RPMI7951 (cell line): ENCODE results near the gene GTF2IRD1. TPM values are rescaled to one million over a fixed set of nuclear protein-coding genes. Genes with fewer than 3 reads are reported as not detected.

Experiments
- total RNA-seq: library from RNA; depleted of rRNA; stranded (reverse); fragments of >200 nt; shearing (Covaris generic); gene quantifications from 2 replicates; pipeline ENCODE4 v1.2.3, GENCODE V29; 2014; rRNA removed

The GTF2IRD1 gene
- total RNA-seq, 1 experiment from 2014 or later = 4.8 TPM

Other genes with a start within 250 kb of the GTF2IRD1 start
- gene LAT2, start 243.9 kb upstream of the GTF2IRD1 start, total RNA-seq = 0.24 TPM in 1 of 2 replicates, not detected in the other
- gene RFC2, start 199.5 kb upstream of the GTF2IRD1 start, total RNA-seq = 68.5 and 75.1 TPM in 2 replicates
- gene CLIP2, start 164.5 kb upstream of the GTF2IRD1 start, total RNA-seq = 7.8 and 12.0 TPM in 2 replicates
- 94.8 and 99.7 TPM in 2 replicates for gene GTF2I, start 203.8 kb downstream of the GTF2IRD1 start, total RNA-seq